GM12878 (cell line): ENCODE results near the gene NCAM1. TPM values are rescaled to one million over a fixed set of nuclear protein-coding genes. Genes with fewer than 3 reads are reported as not detected.

Source experiments
- ATAC-seq: fragments of 200-7000 bp; cut with Tn5 transposase; 3 replicates; pipeline ENCODE4 v1.9.1; 2020; ENCODE audit warnings: mild to moderate bottlenecking, moderate library complexity
- BruUV-seq: library from RNA; stranded (reverse); fragments of 400-500 nt; replicated peaks from 2 replicates; lab custom pipeline; 2021; lab: Mats Ljungman, UMichigan
- CTCF ChIA-PET: fragments of 300-600 bp; sonication (Branson Sonifier 250); formaldehyde crosslinking; extraction: SDS; loops from one replicate; lab custom pipeline; 2021; ENCODE audit warnings: inconsistent platforms; lab: Yijun Ruan, JAX
- POLR2A ChIA-PET: fragments of 350-600 bp; formaldehyde crosslinking; extraction: SDS; loops from one replicate; lab custom pipeline; 2021; ENCODE audit warnings: inconsistent platforms; lab: Charles Lee
- RAD21 ChIA-PET: fragments of 300-600 bp; sonication (Branson Sonifier 250); formaldehyde crosslinking; loops from one replicate; lab custom pipeline; 2023; ENCODE audit warnings: antibody characterized with exemption; ENCODE audit not compliant: unreplicated experiment; lab: Charles Lee
- SMC1A ChIA-PET: fragments of 300-600 bp; sonication (Branson Sonifier 250); formaldehyde crosslinking; loops from one replicate; lab custom pipeline; 2023; ENCODE audit not compliant: unreplicated experiment, uncharacterized antibody; lab: Charles Lee
- DNase-seq: peaks from one replicate; pipeline ENCODE4 v3.0.0-alpha.2; 2011; ENCODE audit warnings: low read depth, low spot score
- FAIRE-seq: peaks from 3 replicates; lab custom pipeline; 2011; peaks lifted over from hg19 to GRCh38; lab: Jason Lieb, UNC
- H2AFZ ChIP-seq: 2 replicates; pipeline ENCODE4 v1.6.0; 2011; ENCODE audit warnings: low read depth, low read length, control low read depth; ENCODE audit not compliant: control insufficient read depth
- H3K27ac ChIP-seq: 2 replicates; pipeline ENCODE4 v1.5.1; 2011; ENCODE audit warnings: control low read depth; ENCODE audit not compliant: control insufficient read depth, insufficient read depth
- H3K27me3 ChIP-seq, 2 experiments: replicated peaks in 1 of 2; 2 replicates each; pipeline versions ENCODE4 v1.6.0 to v1.6.1; 2011; ENCODE audit warnings: low read length in 1 of 2; ENCODE audit not compliant: control insufficient read depth in 2 of 2, insufficient read depth in 2 of 2
- H3K36me3 ChIP-seq, 2 experiments: 2 replicates each; pipeline ENCODE4 v1.5.1; 2011; ENCODE audit warnings: low read length in 1 of 2; ENCODE audit not compliant: control insufficient read depth in 2 of 2, insufficient read depth in 2 of 2
- H3K4me1 ChIP-seq: 2 replicates; pipeline ENCODE4 v1.6.1; 2011; ENCODE audit warnings: mild to moderate bottlenecking, low read length, moderate library complexity, mixed read lengths; ENCODE audit not compliant: control insufficient read depth, insufficient read depth
- H3K4me2 ChIP-seq: 2 replicates; pipeline ENCODE4 v1.6.0; 2011; ENCODE audit warnings: control low read depth; ENCODE audit not compliant: control insufficient read depth, insufficient read depth
- H3K4me3 ChIP-seq: fragments of 200-600 bp; sonication (generic); 2 replicates; pipeline ENCODE4 v1.5.1; 2016
- H3K79me2 ChIP-seq: 2 replicates; pipeline ENCODE4 v1.6.0; 2011; ENCODE audit warnings: low read length; ENCODE audit not compliant: control insufficient read depth, insufficient read depth
- H3K9ac ChIP-seq: 2 replicates; pipeline ENCODE4 v1.8.0; 2011; ENCODE audit warnings: low read length, control low read depth, mixed read lengths; ENCODE audit not compliant: control insufficient read depth, insufficient read depth
- H3K9me3 ChIP-seq: replicated peaks from 3 replicates; pipeline ENCODE4 v1.5.1; 2011; ENCODE audit warnings: mild to moderate bottlenecking, low read length; ENCODE audit not compliant: control insufficient read depth, insufficient read depth
- H4K20me1 ChIP-seq: 2 replicates; pipeline ENCODE4 v1.6.0; 2011; ENCODE audit not compliant: control insufficient read depth, insufficient read depth
- BCL3 ChIP-seq: IDR thresholded peaks from 2 replicates; pipeline ENCODE4 v1.6.1; 2011; ENCODE audit warnings: borderline replicate concordance, low read depth, mild to moderate bottlenecking, moderate library complexity, low read length; ENCODE audit not compliant: insufficient read depth, poor library complexity, severe bottlenecking
- CREB1 ChIP-seq: IDR thresholded peaks from 2 replicates; pipeline ENCODE4 v1.6.1; 2012; ENCODE audit warnings: low read depth, mild to moderate bottlenecking, inconsistent platforms
- CREM ChIP-seq: IDR thresholded peaks from 2 replicates; pipeline ENCODE4 v1.6.1; 2014; ENCODE audit warnings: antibody characterized with exemption, low read depth
- EED ChIP-seq: sonication (generic); IDR thresholded peaks from 2 replicates; pipeline ENCODE4 v1.6.1; 2016; ENCODE audit warnings: antibody characterized with exemption, low read depth
- EGR1 ChIP-seq, 2 experiments: IDR thresholded peaks; 1 replicate in 1 of 2; 2 replicates in 1 of 2; pipeline ENCODE4 v1.6.1; 2011 to 2012; ENCODE audit warnings: low read depth in 2 of 2, low read length in 2 of 2, borderline replicate concordance in 1 of 2, mild to moderate bottlenecking in 1 of 2, moderate library complexity in 1 of 2
- EP300 ChIP-seq, 2 experiments: fragments of 150-350 bp in 1 of 2; IDR thresholded peaks; 2 replicates each; pipeline ENCODE4 v1.6.1; 2011 to 2012; ENCODE audit warnings: low read depth in 2 of 2, low read length in 2 of 2, borderline replicate concordance in 1 of 2, improper control_type of control experiment in 1 of 2, inconsistent platforms in 1 of 2; ENCODE audit not compliant: control insufficient read depth in 1 of 2
- HDAC6 ChIP-seq: fragments of 200-600 bp; sonication (generic); IDR thresholded peaks from one replicate; pipeline ENCODE4 v1.8.0; 2017; ENCODE audit warnings: antibody characterized with exemption; ENCODE audit not compliant: unreplicated experiment
- IRF3 ChIP-seq: fragments of 450-650 bp; IDR thresholded peaks from 2 replicates; pipeline ENCODE4 v1.6.1; 2014; ENCODE audit warnings: mild to moderate bottlenecking
- KAT2A ChIP-seq: conservative IDR thresholded peaks from 2 replicates; pipeline ENCODE4 v1.6.1; 2011; ENCODE audit warnings: low read depth, low read length; ENCODE audit not compliant: control insufficient read depth
- KLF5 ChIP-seq: fragments of 450-650 bp; IDR thresholded peaks from 2 replicates; pipeline ENCODE4 v1.6.1; 2014; ENCODE audit warnings: mild to moderate bottlenecking; ENCODE audit not compliant: partially characterized antibody
- MAX ChIP-seq: IDR thresholded peaks from 2 replicates; pipeline ENCODE4 v1.6.1; 2012; ENCODE audit warnings: low read depth, low read length, improper control_type of control experiment
- MEF2A ChIP-seq: IDR thresholded peaks from 2 replicates; pipeline ENCODE4 v1.6.1; 2011; ENCODE audit warnings: low read depth, mild to moderate bottlenecking, low read length, moderate library complexity; ENCODE audit not compliant: insufficient read depth
- MYC ChIP-seq: IDR thresholded peaks from 2 replicates; pipeline ENCODE4 v1.6.1; 2011; ENCODE audit warnings: mild to moderate bottlenecking, low read length, moderate library complexity, inconsistent platforms; ENCODE audit not compliant: insufficient read depth, insufficient replicate concordance, insufficient read length, severe bottlenecking
- NR2F1 ChIP-seq: fragments of 450-650 bp; conservative IDR thresholded peaks from 2 replicates; pipeline ENCODE4 v1.6.1; 2017; ENCODE audit warnings: mild to moderate bottlenecking
- PKNOX1 ChIP-seq: fragments of 450-650 bp; IDR thresholded peaks from 2 replicates; pipeline ENCODE4 v1.6.1; 2016; ENCODE audit warnings: mild to moderate bottlenecking
- RCOR1 ChIP-seq: conservative IDR thresholded peaks from 2 replicates; pipeline ENCODE4 v1.6.1; 2012; ENCODE audit warnings: low read depth, low read length, improper control_type of control experiment
- ZNF207 ChIP-seq: fragments of 450-650 bp; IDR thresholded peaks from 2 replicates; pipeline ENCODE4 v1.6.1; 2014; ENCODE audit warnings: antibody characterized with exemption, mild to moderate bottlenecking, borderline replicate concordance
- ZNF24 ChIP-seq: fragments of 450-650 bp; IDR thresholded peaks from 2 replicates; pipeline ENCODE4 v1.6.1; 2017; ENCODE audit warnings: antibody characterized with exemption, mild to moderate bottlenecking
- ZNF274 ChIP-seq: IDR thresholded peaks from one replicate; pipeline ENCODE4 v1.8.0; 2011; ENCODE audit not compliant: insufficient read length, insufficient read depth
- WGBS: methylation state at CpG from one replicate; pipeline ENCODE4 v1.1.6; 2016; ENCODE audit warnings: low lambda C conversion rate; ENCODE audit not compliant: insufficient replicate concordance, insufficient coverage; ENCODE audit errors: missing lambda C conversion rate; 5-methylcytosine and 5-hydroxymethylcytosine counted together
- in situ Hi-C: fragments of 300-500 bp; cut with MboI; formaldehyde crosslinking; loops from 9 replicates; pipeline ENCODE4 v1.14.3; 2018; ENCODE audit warnings: mixed read lengths
- intact Hi-C: fragments of 100-400 bp; cut with micrococcal nuclease; formaldehyde crosslinking; loops from one replicate; pipeline ENCODE4 v1.14.2; 2022; ENCODE audit not compliant: unreplicated experiment
- polyA plus RNA-seq, 11 experiments: library from polyadenylated mRNA; depleted of rRNA in 4 of 11; unstranded in 6 of 11; stranded (reverse) in 5 of 11; fragments of >200 nt; fragmentation: Nextera tagmentation in 4 of 11; fragmentation: Illumina TruSeq in 1 of 11; extraction: Ambion mirVana in 4 of 11; extraction: Trizol in 1 of 11; gene quantifications; 1 replicate in 1 of 11; 2 replicates in 10 of 11; pipeline versions ENCODE4 v1.2.1 to v1.2.3, GENCODE V29; 2011 to 2016; ENCODE audit warnings: inconsistent platforms in 2 of 11, missing spikeins in 2 of 11, low read depth in 1 of 11
- total RNA-seq, 4 experiments: library from RNA; depleted of rRNA in 3 of 4; stranded (reverse); fragments of >200 nt in 3 of 4; fragmentation: Illumina TruSeq in 1 of 4; extraction: Trizol in 1 of 4; gene quantifications; 2 replicates each; pipeline versions ENCODE4 v1.2.1 to v1.2.3, GENCODE V29; 2013 to 2021

The NCAM1 gene
- total and polyA plus RNA-seq, 10 of the 15 experiments (the other 5 are each of a cell fraction or from before 2014, with no cell fraction given): 0.10 to 0.23 (median 0.11) TPM; not detected in 7

GRCh38 chr11:113204280-113204679, 243.1 kb downstream of the NCAM1 start (continued):
- TF ChIP-seq EED: no peak
- TF ChIP-seq ZNF207: no peak
- TF ChIP-seq MYC: no peak
- no peak for TF ChIP-seq ZNF274
- TF ChIP-seq EGR1 (IDR thresholded peaks at IDR 0.05; ENCODE audit: borderline replicate concordance in 1 of 2, low read depth in 2 of 2, low read length in 2 of 2): no peak

GRCh38 chr11:113213549-113213948, 252.3 kb downstream of the NCAM1 start:
- H3K4me2 ChIP-seq: no peak overlapping the region
- no peaks in the 10 kb centered on the region for H3K79me2 ChIP-seq
- SMC1A ChIA-PET: no interaction called here
- no peaks in the 10 kb centered on the region; a peak in 1 of 4 replicates for H3K27me3 ChIP-seq
- POLR2A ChIA-PET: no interaction called here
- intact Hi-C loops: no loop called here
- no peak overlapping the region for H3K9ac ChIP-seq
- BruUV-seq: no TSS peak
- H3K4me3 ChIP-seq: no peak overlapping the region
- DNase-seq: no peak
- no peaks in the 10 kb centered on the region for H3K4me1 ChIP-seq
- RAD21 ChIA-PET: no interaction called here
- in situ Hi-C loops: no loop called here
- no peak for ATAC-seq
- H2AFZ ChIP-seq: no peak overlapping the region
- H3K36me3 ChIP-seq: no peaks in the 10 kb centered on the region
- H3K27ac ChIP-seq: no peak overlapping the region
- WGBS: 43% methylated on average over 2 of the region's 2 CpGs
- H3K9me3 ChIP-seq: no peaks in the 10 kb centered on the region
- FAIRE-seq: no peak
- CTCF ChIA-PET: no interaction called here
- H4K20me1 ChIP-seq: no peaks in the 10 kb centered on the region
- TF ChIP-seq CREB1: no peak
- TF ChIP-seq KLF5: no peak
- TF ChIP-seq ZNF24: no peak
- TF ChIP-seq CREM: no peak
- TF ChIP-seq EP300 (IDR thresholded peaks at IDR 0.05; ENCODE audit: borderline replicate concordance in 1 of 2, control insufficient read depth in 1 of 2, low read depth in 2 of 2, low read length in 2 of 2): no peak
- no peak for TF ChIP-seq HDAC6
- no peak for TF ChIP-seq BCL3
- no peak for TF ChIP-seq MAX
- TF ChIP-seq NR2F1: no peak
- no peak for TF ChIP-seq IRF3
- no peak for TF ChIP-seq RCOR1
- no peak for TF ChIP-seq MEF2A
- no peak for TF ChIP-seq EED
- TF ChIP-seq KAT2A: no peak
- no peak for TF ChIP-seq PKNOX1
